Epithelial cell of proximal tubule (primary cell): Measurements from ENCODE around the gene CACNA2D2. TPM values are rescaled to one million over a fixed set of nuclear protein-coding genes. Genes with fewer than 3 reads are reported as not detected.

ENCODE experiments used
- DNase-seq: peaks from one replicate; pipeline ENCODE4 v3.0.0-alpha.2; 2011; ENCODE audit warnings: low read depth
- H3K4me3 ChIP-seq: 2 replicates; pipeline ENCODE4 v1.5.1; 2011; ENCODE audit warnings: low read depth, mild to moderate bottlenecking, low read length
- CTCF ChIP-seq: conservative IDR thresholded peaks from 2 replicates; pipeline ENCODE4 v1.5.1; 2012; ENCODE audit warnings: low read depth, mild to moderate bottlenecking, low read length
- total RNA-seq: library from RNA; depleted of rRNA; stranded (reverse); fragments of >200 nt; gene quantifications from 2 replicates; pipeline ENCODE4 v1.2.3, GENCODE V29; 2015

CACNA2D2 gene
- total RNA-seq, 1 donor from 2014 or later = not detected

GRCh38 chr3:50475348-50475747 is 28.1 kb downstream of the CACNA2D2 start:
- no peak for DNase-seq
- no peak for TF ChIP-seq CTCF
- no peak overlapping the region for H3K4me3 ChIP-seq

- TF ChIP-seq CTCF = no peak
- DNase-seq = no peak
- no peak overlapping the region for H3K4me3 ChIP-seq
These were observed 28.7 kb downstream of the CACNA2D2 start for GRCh38 chr3:50474717-50475116.

- DNase-seq = no peak
- TF ChIP-seq CTCF = no peak
- no peak overlapping the region for H3K4me3 ChIP-seq
These were observed 29.7 kb downstream of the CACNA2D2 start for GRCh38 chr3:50473768-50474167.

GRCh38 chr3:50472958-50473357 is 30.5 kb downstream of the CACNA2D2 start:
- no peak for DNase-seq
- no peak for TF ChIP-seq CTCF
- no peak overlapping the region for H3K4me3 ChIP-seq

- DNase-seq = no peak
- TF ChIP-seq CTCF = no peak
- no peak overlapping the region for H3K4me3 ChIP-seq
These were observed 32.8 kb downstream of the CACNA2D2 start for GRCh38 chr3:50470658-50471057.

GRCh38 chr3:50467919-50468318 is 35.5 kb downstream of the CACNA2D2 start:
- TF ChIP-seq CTCF = no peak
- no peak overlapping the region for H3K4me3 ChIP-seq
- no peak for DNase-seq

GRCh38 chr3:50466177-50466576 is 37.3 kb downstream of the CACNA2D2 start:
- no peak for DNase-seq
- H3K4me3 ChIP-seq = no peak overlapping the region
- no peak for TF ChIP-seq CTCF
